SJCRH30 (cell line): ENCODE measurements around the gene UGT1A6. TPM values are rescaled to one million over a fixed set of nuclear protein-coding genes. Genes with fewer than 3 reads are reported as not detected.

ENCODE experiments used
- DNase-seq, 2 experiments: peaks; one replicate each; pipeline ENCODE4 v3.0.0-alpha.2; 2015 to 2020
- H3K27ac ChIP-seq: fragments of 250-450 bp; sonication (Bioruptor Pico); 2 replicates; pipeline ENCODE4 v1.5.1; 2020; ENCODE audit warnings: mild to moderate bottlenecking, moderate library complexity
- H3K27me3 ChIP-seq: fragments of 250-450 bp; sonication (Bioruptor Pico); 2 replicates; pipeline ENCODE4 v1.5.1; 2020; ENCODE audit warnings: mild to moderate bottlenecking, moderate library complexity
- H3K36me3 ChIP-seq: fragments of 250-450 bp; sonication (Bioruptor Pico); 2 replicates; pipeline ENCODE4 v1.5.1; 2020; ENCODE audit warnings: mild to moderate bottlenecking, moderate library complexity
- H3K4me1 ChIP-seq: fragments of 250-450 bp; sonication (Bioruptor Pico); 2 replicates; pipeline ENCODE4 v1.5.1; 2020; ENCODE audit warnings: mild to moderate bottlenecking, moderate library complexity
- H3K4me3 ChIP-seq: fragments of 250-450 bp; sonication (Bioruptor Pico); 2 replicates; pipeline ENCODE4 v1.5.1; 2020; ENCODE audit warnings: mild to moderate bottlenecking, moderate library complexity
- H3K9me3 ChIP-seq: fragments of 250-450 bp; sonication (Bioruptor Pico); replicated peaks from 2 replicates; pipeline ENCODE4 v1.5.1; 2020; ENCODE audit warnings: mild to moderate bottlenecking, moderate library complexity
- total RNA-seq: library from RNA; depleted of rRNA; stranded (reverse); fragments of >200 nt; shearing (Covaris generic); gene quantifications from 2 replicates; pipeline ENCODE4 v1.2.3, GENCODE V29; 2014; rRNA removed

Gene UGT1A6
- total RNA-seq, 1 experiment from 2014 or later, result not detected

- H3K27ac ChIP-seq, result no peak overlapping the region
- DNase-seq, result no peak
Observed at GRCh38 chr2:233817995-233818638, 125.4 kb downstream of the UGT1A6 start.

DNA sequence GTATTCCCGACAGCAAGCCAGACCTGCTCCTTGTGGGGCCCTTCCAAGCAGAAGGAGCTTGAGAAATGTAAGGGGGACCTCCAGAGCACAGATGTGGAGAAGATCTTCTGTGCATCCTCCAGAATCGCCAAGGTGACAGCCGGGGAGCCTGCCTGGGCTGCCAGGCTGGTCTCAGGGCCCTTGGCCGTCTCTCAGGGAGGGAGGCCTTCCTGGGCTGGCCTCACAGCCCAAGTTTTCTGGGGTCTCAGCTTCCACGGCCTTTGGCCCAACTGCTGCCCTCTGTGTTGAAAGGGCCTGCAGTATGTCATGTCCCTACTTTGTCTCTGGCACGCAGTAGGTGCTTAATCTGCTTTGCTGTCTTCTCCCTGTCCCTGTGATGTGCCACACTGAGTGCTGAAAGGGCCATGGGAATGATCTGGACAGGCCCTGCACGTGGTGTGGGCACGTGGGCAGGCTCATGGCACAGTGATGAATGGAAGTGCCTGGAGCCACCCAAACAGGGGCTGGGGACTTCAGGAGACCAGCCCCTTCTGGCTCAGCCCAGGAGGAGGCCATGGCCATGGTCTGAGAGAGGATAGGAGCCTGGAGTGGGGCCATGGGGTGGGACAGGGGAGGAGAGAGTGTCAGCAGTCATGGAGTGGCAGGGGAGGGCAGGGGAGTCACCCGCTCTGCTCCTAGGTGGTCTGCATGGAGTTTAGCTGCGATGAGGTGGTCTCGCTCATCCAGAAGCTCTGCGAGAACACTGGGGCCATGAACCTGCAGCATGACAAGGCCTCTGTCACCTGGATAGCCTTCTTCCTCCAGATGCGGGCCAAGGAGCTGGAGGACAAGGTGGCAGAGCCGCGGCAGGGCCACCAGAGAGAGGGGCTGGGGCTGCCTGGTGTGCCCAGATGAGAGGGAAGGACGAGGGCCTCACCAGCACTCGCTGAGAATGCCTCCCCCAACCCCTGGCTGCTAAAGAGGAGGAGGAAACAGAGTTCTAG lies 126.2 kb downstream of the UGT1A6 start:
- Histone ChIP-seq H3K4me1 (peaks cover 3% of the 10 kb centered on the region; the same call in 1 of the 2 replicates), H3K27ac (no peak overlapping the region), H3K4me3 (no peak overlapping the region), H3K27me3 (no peaks in the 10 kb centered on the region; the same call in none of the 2 replicates), H3K9me3 (no peaks in the 10 kb centered on the region), H3K36me3 (no peaks in the 10 kb centered on the region)
- no peak for DNase-seq

More at GRCh38 chr2:233817995-233818638, 125.4 kb downstream of the UGT1A6 start:
- Histone ChIP-seq H3K4me3 (no peak overlapping the region), H3K27me3 (no peaks in the 10 kb centered on the region; the same call in none of the 2 replicates), H3K36me3 (no peaks in the 10 kb centered on the region), H3K9me3 (no peaks in the 10 kb centered on the region), H3K4me1 (peaks cover 3% of the 10 kb centered on the region; the same call in 1 of the 2 replicates)

DNA sequence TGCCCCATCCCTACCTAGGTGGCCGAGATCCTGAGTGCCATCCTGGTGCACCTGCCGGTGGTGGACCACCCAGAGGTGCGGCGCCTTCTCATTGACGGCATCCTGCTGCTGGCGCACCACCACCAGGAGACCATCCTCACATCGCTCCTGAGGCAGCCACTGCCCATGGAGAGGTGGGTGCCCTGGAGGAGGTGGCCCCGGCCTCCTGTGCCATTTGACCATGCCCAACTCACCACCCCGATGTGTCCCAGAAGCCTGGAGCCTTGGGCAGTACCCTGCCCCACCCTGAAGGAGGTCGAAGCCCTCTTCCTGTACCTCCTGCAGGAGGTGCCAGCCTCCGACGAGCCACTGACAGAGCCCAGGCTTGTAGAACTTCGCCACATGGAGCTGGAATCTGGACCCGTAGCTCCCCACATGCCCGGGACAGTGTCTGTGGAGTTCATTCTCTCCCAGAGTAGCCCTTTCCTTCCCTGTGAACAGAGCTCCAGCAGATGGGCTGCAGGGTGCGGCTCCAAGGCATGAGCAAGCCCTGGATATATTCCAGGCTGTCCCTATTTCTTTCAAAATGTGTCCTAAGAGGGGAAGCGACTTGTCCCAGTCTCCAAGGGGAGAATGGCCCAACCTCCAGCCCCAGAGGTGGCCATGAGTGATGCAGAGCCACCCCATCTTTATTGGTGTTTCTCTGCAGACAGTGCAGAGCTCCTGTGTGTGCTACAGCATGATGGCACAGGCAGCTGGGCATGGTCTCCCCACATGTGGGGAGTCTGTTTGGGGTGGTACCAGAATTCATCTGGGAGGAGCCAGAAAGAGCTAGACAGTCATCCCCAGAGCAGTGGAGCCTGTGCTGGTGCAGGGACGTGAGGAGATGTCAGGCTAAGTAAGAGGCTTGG lies 127.4 kb downstream of the UGT1A6 start:
- no peak for DNase-seq

DNA sequence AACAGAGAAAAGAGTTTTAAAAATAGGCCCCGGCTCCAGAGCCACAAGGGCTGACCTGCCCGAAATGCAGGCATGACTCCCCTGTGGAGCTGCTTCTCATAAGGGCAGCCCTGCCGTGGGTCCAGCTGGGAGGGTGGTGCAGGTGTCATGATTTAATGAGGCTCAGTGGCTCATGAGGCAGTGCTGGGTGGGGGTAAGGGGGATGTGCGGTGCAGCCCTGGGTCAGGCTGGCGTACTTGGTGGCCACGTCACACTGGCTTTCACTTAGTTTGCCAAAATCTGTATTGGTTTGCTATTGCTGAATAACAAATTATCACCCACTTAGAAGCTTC lies 128.1 kb downstream of the UGT1A6 start:
- H3K27ac ChIP-seq, result no peak overlapping the region
- H3K36me3 ChIP-seq, result no peaks in the 10 kb centered on the region
- no peak overlapping the region for H3K4me3 ChIP-seq
- DNase-seq, result no peak
- H3K4me1 ChIP-seq, result peaks cover 3% of the 10 kb centered on the region; the same call in 1 of the 2 replicates
- H3K9me3 ChIP-seq, result no peaks in the 10 kb centered on the region
- no peaks in the 10 kb centered on the region; the same call in none of the 2 replicates for H3K27me3 ChIP-seq

More for the DNA sequence above, 127.4 kb downstream of the UGT1A6 start:
- Histone ChIP-seq H3K9me3 (no peaks in the 10 kb centered on the region), H3K4me3 (no peak overlapping the region), H3K27ac (no peak overlapping the region), H3K36me3 (no peaks in the 10 kb centered on the region), H3K27me3 (no peaks in the 10 kb centered on the region; the same call in none of the 2 replicates), H3K4me1 (peaks cover 3% of the 10 kb centered on the region; the same call in 1 of the 2 replicates)

GRCh38 chr2:233821196-233821595 lies 128.5 kb downstream of the UGT1A6 start:
- DNase-seq, result no peak

GRCh38 chr2:233821709-233822100 lies 129.0 kb downstream of the UGT1A6 start:
- Histone ChIP-seq H3K27me3 (no peaks in the 10 kb centered on the region; the same call in 1 of the 2 replicates), H3K36me3 (no peaks in the 10 kb centered on the region), H3K9me3 (no peaks in the 10 kb centered on the region), H3K27ac (no peak overlapping the region), H3K4me1 (no peaks in the 10 kb centered on the region; the same call in 1 of the 2 replicates), H3K4me3 (no peak overlapping the region)
- no peak for DNase-seq

More at GRCh38 chr2:233821196-233821595, 128.5 kb downstream of the UGT1A6 start:
- Histone ChIP-seq H3K4me3 (no peak overlapping the region), H3K9me3 (no peaks in the 10 kb centered on the region), H3K27me3 (no peaks in the 10 kb centered on the region; the same call in 1 of the 2 replicates), H3K36me3 (no peaks in the 10 kb centered on the region), H3K27ac (no peak overlapping the region), H3K4me1 (peaks cover 3% of the 10 kb centered on the region; the same call in 1 of the 2 replicates)

DNA sequence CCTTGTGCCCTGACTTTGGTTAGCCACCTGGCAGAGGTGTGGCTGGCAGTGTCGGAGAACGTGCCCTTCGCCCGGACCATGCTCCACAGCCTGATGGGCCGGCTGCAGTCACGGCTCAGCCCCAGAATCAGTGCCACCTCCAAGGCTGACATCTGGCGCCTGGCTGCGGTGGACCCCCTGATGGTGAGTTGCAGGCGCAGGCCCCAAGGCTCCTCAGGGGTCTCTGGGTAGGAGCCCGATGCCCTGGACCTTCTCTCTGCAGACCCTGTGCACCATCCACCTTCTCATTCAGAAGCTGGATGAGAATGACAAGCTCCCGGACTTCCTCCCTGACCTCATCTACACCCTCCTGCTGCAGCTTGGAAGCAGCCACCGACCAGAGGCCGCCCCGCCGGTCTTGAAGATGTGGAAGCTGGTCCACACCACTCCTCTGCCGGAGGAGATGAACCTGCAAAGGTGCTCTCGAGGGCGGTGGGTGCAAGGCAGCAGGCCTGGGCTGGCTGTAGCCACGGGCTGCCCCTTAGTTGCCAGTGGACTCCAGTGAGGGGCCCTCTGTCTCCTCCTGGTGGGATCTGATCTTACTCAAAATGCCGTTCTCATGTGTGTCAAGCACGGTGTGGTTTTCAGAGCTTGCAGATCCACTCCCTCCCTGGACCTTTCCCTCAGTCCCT lies 129.5 kb downstream of the UGT1A6 start:
- no peak overlapping the region for H3K27ac ChIP-seq
- DNase-seq, result no peak
- H3K4me1 ChIP-seq, result no peaks in the 10 kb centered on the region
- no peak overlapping the region for H3K4me3 ChIP-seq
- H3K9me3 ChIP-seq, result no peaks in the 10 kb centered on the region
- H3K27me3 ChIP-seq, result no peaks in the 10 kb centered on the region; the same call in 1 of the 2 replicates
- H3K36me3 ChIP-seq, result no peaks in the 10 kb centered on the region

Other genes with a start within 250 kb of the UGT1A6 start
- 35.0 and 38.4 TPM in 2 replicates for gene USP40, start 126.1 kb upstream of the UGT1A6 start, total RNA-seq
- gene UGT1A8, start 75.3 kb upstream of the UGT1A6 start, total RNA-seq, result not detected in 2 replicates
- not detected in 2 replicates for gene UGT1A10, start 56.4 kb upstream of the UGT1A6 start, total RNA-seq
- not detected in 2 replicates for gene UGT1A9, start 21.0 kb upstream of the UGT1A6 start, total RNA-seq
- not detected in 2 replicates for gene UGT1A7, start 11.0 kb upstream of the UGT1A6 start, total RNA-seq
- not detected in 2 replicates for gene UGT1A5, start 20.0 kb downstream of the UGT1A6 start, total RNA-seq
- not detected in 2 replicates for gene UGT1A4, start 25.8 kb downstream of the UGT1A6 start, total RNA-seq
- gene UGT1A3, start 36.2 kb downstream of the UGT1A6 start, total RNA-seq, result not detected in 2 replicates
- not detected in 2 replicates for gene UGT1A1, start 67.4 kb downstream of the UGT1A6 start, total RNA-seq
- gene MROH2A, start 85.4 kb downstream of the UGT1A6 start, total RNA-seq, result not detected in 2 replicates
- gene HJURP, start 161.6 kb downstream of the UGT1A6 start, total RNA-seq, result 86.1 and 90.8 TPM in 2 replicates
- 0.10 and 0.18 TPM in 2 replicates for gene TRPM8, start 224.5 kb downstream of the UGT1A6 start, total RNA-seq